H1 (cell line): ENCODE data around the gene MTHFD1. TPM values are rescaled to one million over a fixed set of nuclear protein-coding genes. Genes with fewer than 3 reads are reported as not detected.
A peak's percentile ranks its signal among the peaks of the same experiment; 100 is the strongest.

Source experiments
- CTCF ChIA-PET: fragments of 300-600 bp; sonication (Branson Sonifier 250); formaldehyde crosslinking; loops from one replicate; lab custom pipeline; 2021; ENCODE audit not compliant: partially characterized antibody; lab: Charles Lee
- POLR2A ChIA-PET: fragments of 300-600 bp; sonication (Branson Sonifier 250); formaldehyde crosslinking; loops from one replicate; lab custom pipeline; 2021; ENCODE audit warnings: inconsistent platforms; ENCODE audit not compliant: partially characterized antibody; lab: Charles Lee
- DNase-seq, 2 experiments: peaks; one replicate each; pipeline versions ENCODE4 v3.0.0 to v3.0.0-alpha.2; 2010 to 2022; ENCODE audit warnings: low spot score in 2 of 2, low read depth in 1 of 2, mixed read lengths in 1 of 2
- FAIRE-seq: peaks from 2 replicates; lab custom pipeline; 2011; peaks lifted over from hg19 to GRCh38; lab: Jason Lieb, UNC
- H2AFZ ChIP-seq: 2 replicates; pipeline ENCODE4 v1.8.1; 2012; ENCODE audit warnings: low read length, inconsistent platforms
- H2AK5ac ChIP-seq: 2 replicates; pipeline ENCODE4 v1.6.1; 2013; ENCODE audit warnings: low read depth, low read length
- H2BK120ac ChIP-seq: replicated peaks from 2 replicates; pipeline ENCODE3; 2013; ENCODE audit warnings: low read depth, low read length, inconsistent platforms
- H2BK12ac ChIP-seq: 2 replicates; pipeline ENCODE4 v1.6.1; 2013; ENCODE audit warnings: low read depth, low read length
- H2BK15ac ChIP-seq: 2 replicates; pipeline ENCODE4 v1.6.1; 2013; ENCODE audit warnings: low read length
- H2BK20ac ChIP-seq: 2 replicates; pipeline ENCODE4 v1.6.1; 2013; ENCODE audit warnings: low read length
- H2BK5ac ChIP-seq: 2 replicates; pipeline ENCODE4 v1.6.1; 2013; ENCODE audit warnings: low read depth, low read length
- H3K14ac ChIP-seq: 2 replicates; pipeline ENCODE4 v1.6.1; 2013; ENCODE audit warnings: inconsistent platforms; ENCODE audit not compliant: insufficient read length
- H3K18ac ChIP-seq: 2 replicates; pipeline ENCODE4 v1.6.1; 2013; ENCODE audit warnings: low read length; ENCODE audit errors: extremely low read depth
- H3K23ac ChIP-seq: 2 replicates; pipeline ENCODE4 v1.6.1; 2013; ENCODE audit warnings: inconsistent platforms; ENCODE audit not compliant: insufficient read length
- H3K23me2 ChIP-seq: 2 replicates; pipeline ENCODE4 v1.6.1; 2013; ENCODE audit warnings: low read depth, low read length
- H3K27ac ChIP-seq: 2 replicates; pipeline ENCODE4 v1.6.1; 2011; ENCODE audit warnings: low read depth, low read length, inconsistent platforms
- H3K27me3 ChIP-seq, 4 experiments: replicated peaks in 1 of 4; 1 replicate in 1 of 4; 2 replicates in 3 of 4; pipeline versions ENCODE4 v1.6.1 to v1.8.1; 2011 to 2013; ENCODE audit warnings: low read length in 3 of 4, mild to moderate bottlenecking in 3 of 4, inconsistent platforms in 2 of 4, mixed read lengths in 2 of 4, moderate library complexity in 1 of 4; ENCODE audit not compliant: control insufficient read depth in 3 of 4, insufficient read depth in 3 of 4; ENCODE audit errors: extremely low read depth in 1 of 4
- H3K36me3 ChIP-seq, 4 experiments: 2 replicates each; pipeline versions ENCODE4 v1.6.1 to v1.8.1; 2011 to 2013; ENCODE audit warnings: mild to moderate bottlenecking in 4 of 4, low read length in 3 of 4, moderate library complexity in 2 of 4, control low read depth in 1 of 4, inconsistent platforms in 1 of 4; ENCODE audit not compliant: insufficient read depth in 4 of 4, control insufficient read depth in 2 of 4
- H3K4ac ChIP-seq: replicated peaks from 2 replicates; pipeline ENCODE3; 2013; ENCODE audit warnings: low read length, low read depth, mixed read lengths, inconsistent platforms; ENCODE audit not compliant: insufficient read length
- H3K4me1 ChIP-seq, 4 experiments: replicated peaks in 1 of 4; 1 replicate in 1 of 4; 2 replicates in 3 of 4; pipeline versions ENCODE4 v1.6.1 to v1.8.1; 2011 to 2013; ENCODE audit warnings: low read length in 3 of 4, inconsistent platforms in 2 of 4, mixed read lengths in 1 of 4; ENCODE audit not compliant: insufficient read depth in 4 of 4, control insufficient read depth in 3 of 4
- H3K4me2 ChIP-seq, 2 experiments: 2 replicates each; pipeline versions ENCODE4 v1.6.1 to v1.8.1; 2011 to 2013; ENCODE audit warnings: low read depth in 2 of 2, low read length in 2 of 2, control low read depth in 1 of 2, inconsistent platforms in 1 of 2, mild to moderate bottlenecking in 1 of 2; ENCODE audit not compliant: insufficient read depth in 1 of 2
- H3K4me3 ChIP-seq, 4 experiments: fragments of 200-600, 300-600 bp in 1 of 4; sonication (generic), shearing (Covaris generic), sonication (Bioruptor Twin) in 1 of 4; 2 replicates each; pipeline versions ENCODE4 v1.5.1 to v1.8.1; 2011 to 2016; ENCODE audit warnings: low read length in 4 of 4, low read depth in 3 of 4, control low read depth in 2 of 4, inconsistent platforms in 2 of 4, mild to moderate bottlenecking in 2 of 4, mixed read lengths in 1 of 4, moderate library complexity in 1 of 4; ENCODE audit not compliant: insufficient read depth in 2 of 4; ENCODE audit errors: extremely low read depth in 1 of 4
- H3K56ac ChIP-seq: replicated peaks from 2 replicates; pipeline ENCODE3; 2013; ENCODE audit warnings: low read depth, mild to moderate bottlenecking, mixed read lengths, low read length, inconsistent platforms; ENCODE audit not compliant: insufficient read length
- H3K79me1 ChIP-seq: 2 replicates; pipeline ENCODE4 v1.6.1; 2013; ENCODE audit warnings: low read depth, low read length, control low read depth
- H3K79me2 ChIP-seq, 2 experiments: 2 replicates each; pipeline versions ENCODE4 v1.6.1 to v1.8.1; 2012 to 2013; ENCODE audit warnings: low read length in 2 of 2, mild to moderate bottlenecking in 2 of 2, inconsistent platforms in 1 of 2; ENCODE audit not compliant: insufficient read depth in 2 of 2, control insufficient read depth in 1 of 2
- H3K9ac ChIP-seq, 4 experiments: replicated peaks in 1 of 4; 1 replicate in 1 of 4; 2 replicates in 3 of 4; pipeline versions ENCODE4 v1.6.1 to v1.8.1; 2011 to 2013; ENCODE audit warnings: low read depth in 3 of 4, low read length in 3 of 4, control low read depth in 2 of 4, mild to moderate bottlenecking in 2 of 4, moderate library complexity in 2 of 4, inconsistent platforms in 1 of 4; ENCODE audit errors: extremely low read depth in 1 of 4
- H3K9me3 ChIP-seq, 2 experiments: 2 replicates each; pipeline versions ENCODE4 v1.6.1 to v1.8.1; 2012 to 2013; ENCODE audit warnings: mild to moderate bottlenecking in 2 of 2, moderate library complexity in 2 of 2, control low read depth in 1 of 2, inconsistent platforms in 1 of 2, low read depth in 1 of 2, low read length in 1 of 2, mixed read lengths in 1 of 2; ENCODE audit not compliant: insufficient read depth in 2 of 2
- H4K20me1 ChIP-seq, 2 experiments: replicated peaks in 1 of 2; 2 replicates each; pipeline versions ENCODE3 to v1.8.1; 2011 to 2013; ENCODE audit warnings: inconsistent platforms in 2 of 2, low read length in 2 of 2, mild to moderate bottlenecking in 1 of 2; ENCODE audit not compliant: insufficient read depth in 2 of 2, control insufficient read depth in 1 of 2
- H4K5ac ChIP-seq: 2 replicates; pipeline ENCODE4 v1.6.1; 2013; ENCODE audit warnings: low read length, low read depth, mixed read lengths, inconsistent platforms; ENCODE audit not compliant: insufficient read length
- H4K8ac ChIP-seq: 2 replicates; pipeline ENCODE4 v1.8.0; 2013; ENCODE audit warnings: mild to moderate bottlenecking, moderate library complexity, low read length, inconsistent platforms; ENCODE audit not compliant: insufficient read depth; ENCODE audit errors: extremely low read depth
- H4K91ac ChIP-seq: replicated peaks from 2 replicates; pipeline ENCODE3; 2013; ENCODE audit warnings: low read length, mixed read lengths, inconsistent platforms; ENCODE audit not compliant: insufficient read length
- ASH2L ChIP-seq: fragments of 200-600, 300-600 bp; sonication (generic); IDR thresholded peaks from one replicate; pipeline ENCODE4 v1.7.1; 2017; ENCODE audit warnings: low read length
- CBX8 ChIP-seq: fragments of 300-800, 300-1000 bp; sonication (generic); IDR thresholded peaks from 2 replicates; pipeline ENCODE4 v1.7.1; 2016; ENCODE audit warnings: low read depth, low read length, borderline replicate concordance
- CTBP2 ChIP-seq: IDR thresholded peaks from 2 replicates; pipeline ENCODE4 v1.7.0; 2011; ENCODE audit warnings: borderline replicate concordance, mild to moderate bottlenecking, moderate library complexity, mixed read lengths, low read length; ENCODE audit not compliant: insufficient read depth, insufficient read length
- FOSL1 ChIP-seq: IDR thresholded peaks from 2 replicates; pipeline ENCODE4 v1.6.1; 2011; ENCODE audit warnings: mild to moderate bottlenecking, low read depth, low read length, moderate library complexity; ENCODE audit not compliant: insufficient read depth
- GABPA ChIP-seq: IDR thresholded peaks from 2 replicates; pipeline ENCODE4 v1.6.1; 2011; ENCODE audit warnings: mild to moderate bottlenecking, low read length, moderate library complexity, borderline replicate concordance; ENCODE audit not compliant: insufficient read depth
- GTF2F1 ChIP-seq: IDR thresholded peaks from 2 replicates; pipeline ENCODE4 v1.6.1; 2012; ENCODE audit warnings: low read depth, low read length, improper control_type of control experiment, borderline replicate concordance
- MAFK ChIP-seq: IDR thresholded peaks from 2 replicates; pipeline ENCODE4 v1.6.1; 2012; ENCODE audit warnings: low read depth, mild to moderate bottlenecking, improper control_type of control experiment, low read length
- POLR2AphosphoS5 ChIP-seq: IDR thresholded peaks from 2 replicates; pipeline ENCODE4 v1.6.1; 2011; ENCODE audit warnings: low read depth, low read length
- SIX5 ChIP-seq: IDR thresholded peaks from 2 replicates; pipeline ENCODE4 v1.6.1; 2011; ENCODE audit warnings: mild to moderate bottlenecking, low read depth, low read length
- SP4 ChIP-seq: IDR thresholded peaks from 2 replicates; pipeline ENCODE4 v1.6.1; 2012; ENCODE audit warnings: low read length, inconsistent platforms
- SRF ChIP-seq: IDR thresholded peaks from 2 replicates; pipeline ENCODE4 v1.6.1; 2011; ENCODE audit warnings: mild to moderate bottlenecking, low read depth, low read length, moderate library complexity
- TAF1 ChIP-seq: IDR thresholded peaks from 2 replicates; pipeline ENCODE4 v1.6.1; 2011; ENCODE audit warnings: mild to moderate bottlenecking, low read depth, low read length
- TBP ChIP-seq: IDR thresholded peaks from 2 replicates; pipeline ENCODE4 v1.6.1; 2011; ENCODE audit warnings: low read depth, low read length, improper control_type of control experiment
- WGBS, 2 experiments: shearing (Covaris generic) in 1 of 2; methylation state at CpG; one replicate each; pipeline versions ENCODE4 v1.1.6 to v1.1.7; 2013 to 2015; ENCODE audit warnings: low lambda C conversion rate in 2 of 2, mixed read lengths in 2 of 2, inconsistent platforms in 1 of 2, low coverage in 1 of 2, missing lambda C conversion rate in 1 of 2; ENCODE audit not compliant: insufficient replicate concordance in 2 of 2, insufficient coverage in 1 of 2, insufficient read length in 1 of 2; ENCODE audit errors: extremely low coverage in 1 of 2, missing lambda C conversion rate in 1 of 2; 5-methylcytosine and 5-hydroxymethylcytosine counted together
- polyA plus RNA-seq, 7 experiments: library from polyadenylated mRNA; depleted of rRNA in 3 of 7; stranded (reverse) in 5 of 7; unstranded in 2 of 7; fragments of >200 nt in 5 of 7; fragments of 200-250 nt in 2 of 7; gene quantifications; 1 replicate in 5 of 7; 2 replicates in 1 of 7; 4 replicates in 1 of 7; pipeline versions ENCODE4 v1.2.1 to v1.2.3, GENCODE V29; 2011 to 2013; ENCODE audit warnings: missing spikeins in 2 of 7, mixed read lengths in 2 of 7
- total RNA-seq: library from RNA; stranded (reverse); fragmentation: NEBNext Ultra II Directional; extraction: Animal tissue kit (Norgen Biotek cat#: 25700); gene quantifications from 2 replicates; pipeline ENCODE4 v1.2.1, GENCODE V29; 2021

Gene MTHFD1
- total and polyA plus RNA-seq, 2 of the 8 experiments (the other 6 are each of a cell fraction or from before 2014, with no cell fraction given) = 79.7 to 332 TPM

DNA sequence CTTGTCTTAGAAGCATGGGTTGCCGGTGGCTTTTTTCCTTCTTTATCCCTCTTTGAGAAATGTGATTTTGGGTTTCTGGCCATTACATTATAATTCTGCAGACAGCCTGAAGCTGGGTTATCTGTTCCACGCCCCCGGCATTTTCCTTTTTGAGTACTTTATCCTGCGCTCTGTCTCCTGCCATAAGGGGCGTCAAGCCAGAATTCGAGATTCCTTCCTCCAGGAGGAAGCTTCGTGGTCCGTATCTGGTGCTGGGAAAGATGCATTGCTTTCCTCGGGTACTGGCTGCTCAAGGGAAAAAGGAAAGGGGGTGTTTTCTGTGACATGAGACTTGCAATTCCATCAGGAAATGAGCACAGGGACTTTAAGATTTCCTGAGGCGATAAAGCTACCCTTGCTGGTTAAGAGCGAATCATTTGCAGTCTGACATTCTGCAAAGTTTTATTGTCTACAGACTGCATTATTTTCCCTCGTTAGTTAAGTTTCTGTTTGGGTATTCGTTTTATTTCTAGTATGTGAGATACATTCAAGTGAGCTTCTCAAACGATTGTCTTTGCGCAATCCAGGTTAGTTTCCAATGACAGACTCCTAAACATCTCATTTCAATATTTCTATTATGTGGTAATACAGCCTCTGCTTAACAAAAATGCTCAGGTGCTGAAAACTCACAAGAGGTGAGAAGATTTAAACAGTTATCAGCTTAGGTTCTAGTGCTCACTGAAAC is 77.8 kb downstream of the MTHFD1 start:
- Histone ChIP-seq H3K4me3 (peak overlapping the region; percentile 51 to 70 (median 63)), H3K79me1 (no peaks in the 10 kb centered on the region), H3K4ac (no peak overlapping the region), H3K18ac (no peak overlapping the region; the same call in 1 of the 2 replicates), H3K56ac (no peak overlapping the region), H2AK5ac (no peak overlapping the region), H3K79me2 (no peaks in the 10 kb centered on the region), H3K4me2 (peak overlapping the region; percentile 85 to 89), H2BK20ac (no peak overlapping the region), H3K4me1 (peaks cover 0 to 6% (median 4%) of the 10 kb centered on the region in 4 experiments; a peak in 4 of 7 replicates), H4K8ac (no peak overlapping the region), H4K5ac (no peak overlapping the region), H3K27ac (no peak overlapping the region), H2BK12ac (no peak overlapping the region), H4K91ac (no peak overlapping the region), H3K9me3 (no peaks in the 10 kb centered on the region), H3K27me3 (no peaks in the 10 kb centered on the region), H2BK120ac (no peak overlapping the region), H3K14ac (no peak overlapping the region), H3K23me2 (peaks cover 13% of the 10 kb centered on the region), H3K36me3 (peaks cover 0 to 3% (median 0%) of the 10 kb centered on the region in 4 experiments; a peak in 1 of 8 replicates), H2BK5ac (no peak overlapping the region), H2BK15ac (no peak overlapping the region), H3K9ac (peak overlapping the region in 3 of 4 experiments; percentile 26 to 40 (median 39); a peak in 4 of 7 replicates), H4K20me1 (peaks cover 2 to 4% of the 10 kb centered on the region in 2 experiments), H2AFZ (peak overlapping the region; percentile 10; the same call in 1 of the 2 replicates), H3K23ac (no peak overlapping the region)
- 18% methylated on average over 15 of the region's 15 CpGs; no CpG with 5 or more reads in 1 of the 2 experiments for WGBS, 2 experiments
- ChIA-PET CTCF (interaction anchor here (0.6 to 2.0 kb wide), 14 partner anchors 9 to 170 kb away, joined by 3 to 6 read pairs (median 3); no protein-coding TSS in a partner anchor), POLR2A (interaction anchor here (0.6 to 6.1 kb wide), 8 partner anchors 8 to 128 kb away, joined by 3 to 52 read pairs (median 5); partner anchors contain the start of genes MTHFD1, ZBTB1 and ZBTB25)
- no peak for FAIRE-seq
- DNase-seq = no peak
- TF ChIP-seq SP4 = no peak
- no peak for TF ChIP-seq FOSL1
- no peak for TF ChIP-seq SRF
- TF ChIP-seq CBX8 = no peak
- TF ChIP-seq TAF1 = no peak
- no peak for TF ChIP-seq GABPA
- TF ChIP-seq ASH2L = peak; percentile 67
- TF ChIP-seq TBP = no peak
- TF ChIP-seq POLR2AphosphoS5 = no peak
- no peak for TF ChIP-seq SIX5
- no peak for TF ChIP-seq MAFK
- TF ChIP-seq GTF2F1 = no peak
- no peak for TF ChIP-seq CTBP2
